MM.1S (cell line): ENCODE data around the gene TMEM9.

Experiments used
- DNase-seq: peaks from one replicate; pipeline ENCODE4 v3.0.0-alpha.2; 2015
- H2AFZ ChIP-seq: fragments of 300-600 bp; sonication (generic); 2 replicates; pipeline ENCODE4 v1.6.0; 2016; ENCODE audit warnings: antibody characterized with exemption, low read length
- H3F3A ChIP-seq: fragments of 300-600 bp; sonication (generic); 2 replicates; pipeline ENCODE4 v1.6.1; 2016; ENCODE audit warnings: mild to moderate bottlenecking, antibody characterized with exemption, low read length, moderate library complexity, mixed read lengths; ENCODE audit not compliant: insufficient read depth
- H3K27ac ChIP-seq: fragments of 300-600 bp; sonication (generic); 2 replicates; pipeline ENCODE4 v1.5.1; 2016; ENCODE audit warnings: mild to moderate bottlenecking, low read length
- H3K27me3 ChIP-seq: fragments of 300-600 bp; sonication (generic); replicated peaks from 2 replicates; pipeline ENCODE4 v1.6.0; 2016; ENCODE audit warnings: low read length; ENCODE audit not compliant: insufficient read depth
- H3K36me3 ChIP-seq: fragments of 300-600 bp; sonication (generic); replicated peaks from 2 replicates; pipeline ENCODE4 v1.6.1; 2016; ENCODE audit warnings: mild to moderate bottlenecking, low read length, mixed read lengths; ENCODE audit not compliant: insufficient read depth
- H3K4me1 ChIP-seq: fragments of 300-600 bp; sonication (generic); 2 replicates; pipeline ENCODE4 v1.6.1; 2016; ENCODE audit warnings: low read length, mixed read lengths
- H3K4me2 ChIP-seq: fragments of 300-600 bp; sonication (generic); 2 replicates; pipeline ENCODE4 v1.6.0; 2016; ENCODE audit warnings: low read depth, low read length
- H3K4me3 ChIP-seq: fragments of 300-600 bp; sonication (generic); 2 replicates; pipeline ENCODE4 v1.5.1; 2016; ENCODE audit warnings: low read length, mixed read lengths
- H3K79me2 ChIP-seq: fragments of 300-600 bp; sonication (generic); 2 replicates; pipeline ENCODE4 v1.6.1; 2016; ENCODE audit warnings: mixed run types, low read length, mixed read lengths
- H3K9ac ChIP-seq: fragments of 300-600 bp; sonication (generic); 2 replicates; pipeline ENCODE4 v1.6.1; 2016; ENCODE audit warnings: low read length, mixed read lengths
- H3K9me2 ChIP-seq: fragments of 300-600 bp; sonication (generic); replicated peaks from 2 replicates; pipeline ENCODE4 v1.6.1; 2016; ENCODE audit warnings: mild to moderate bottlenecking, low read length, mixed read lengths; ENCODE audit not compliant: insufficient read depth
- H3K9me3 ChIP-seq: fragments of 300-600 bp; sonication (generic); replicated peaks from 2 replicates; pipeline ENCODE4 v1.6.1; 2016; ENCODE audit warnings: mild to moderate bottlenecking, low read length, mixed read lengths; ENCODE audit not compliant: insufficient read depth
- H4K20me1 ChIP-seq: fragments of 300-600 bp; sonication (generic); 2 replicates; pipeline ENCODE4 v1.6.1; 2016; ENCODE audit warnings: mild to moderate bottlenecking, low read length, moderate library complexity, mixed read lengths; ENCODE audit not compliant: insufficient read depth
- CTCF ChIP-seq: fragments of 300-600 bp; sonication (generic); IDR thresholded peaks from 2 replicates; pipeline ENCODE4 v1.5.1; 2016; ENCODE audit warnings: antibody characterized with exemption, low read length, mixed read lengths
- EZH2 ChIP-seq: fragments of 300-600 bp; sonication (generic); optimal IDR thresholded peaks from 2 replicates; pipeline ENCODE3; 2017; ENCODE audit warnings: low read depth, mild to moderate bottlenecking, antibody characterized with exemption, low read length, mixed read lengths
- EZH2phosphoT487 ChIP-seq: fragments of 300-600 bp; sonication (generic); IDR thresholded peaks from 2 replicates; pipeline ENCODE4 v1.6.1; 2018; ENCODE audit warnings: antibody characterized with exemption, low read length

TMEM9 gene

GRCh38 chr1:201173736-201174135 is 19.5 kb upstream of the TMEM9 start:
- TF ChIP-seq CTCF (no peak), EZH2phosphoT487 (no peak), EZH2 (no peak)
- Histone ChIP-seq H3K9ac (no peak overlapping the region), H3K4me2 (no peak overlapping the region)

GRCh38 chr1:201172999-201173610 is 18.8 kb upstream of the TMEM9 start:
- peaks cover 22% of the 10 kb centered on the region for H3F3A ChIP-seq
- H3K9me3 ChIP-seq, result no peaks in the 10 kb centered on the region
- H3K9ac ChIP-seq, result no peak overlapping the region
- no peak overlapping the region for H3K4me3 ChIP-seq
- no peak for DNase-seq
- no peaks in the 10 kb centered on the region for H3K9me2 ChIP-seq
- H3K27ac ChIP-seq, result no peak overlapping the region
- no peaks in the 10 kb centered on the region for H3K79me2 ChIP-seq
- no peak overlapping the region for H3K4me2 ChIP-seq
- no peaks in the 10 kb centered on the region for H4K20me1 ChIP-seq
- no peaks in the 10 kb centered on the region for H3K36me3 ChIP-seq
- no peaks in the 10 kb centered on the region for H3K27me3 ChIP-seq
- TF ChIP-seq EZH2phosphoT487 (no peak), CTCF (no peak), EZH2 (no peak)
- H3K4me1 ChIP-seq, result peaks cover 15% of the 10 kb centered on the region
- no peak overlapping the region for H2AFZ ChIP-seq

More at GRCh38 chr1:201173736-201174135, 19.5 kb upstream of the TMEM9 start:
- Histone ChIP-seq H3K79me2 (no peaks in the 10 kb centered on the region), H3K9me2 (no peaks in the 10 kb centered on the region), H3K4me1 (peaks cover 15% of the 10 kb centered on the region), H3F3A (peaks cover 22% of the 10 kb centered on the region), H3K27me3 (no peaks in the 10 kb centered on the region), H3K4me3 (no peak overlapping the region), H3K27ac (no peak overlapping the region), H4K20me1 (no peaks in the 10 kb centered on the region), H3K36me3 (no peaks in the 10 kb centered on the region), H3K9me3 (no peaks in the 10 kb centered on the region), H2AFZ (no peak overlapping the region)
- DNase-seq, result no peak

GRCh38 chr1:201172326-201172725 is 18.1 kb upstream of the TMEM9 start:
- Histone ChIP-seq H3K9me3 (no peaks in the 10 kb centered on the region), H3K79me2 (no peaks in the 10 kb centered on the region), H3K9ac (peak overlapping the region; percentile 87; the same call in 1 of the 2 replicates), H3F3A (peaks cover 22% of the 10 kb centered on the region), H3K9me2 (no peaks in the 10 kb centered on the region), H2AFZ (no peak overlapping the region), H3K27ac (peak overlapping the region; percentile 94; the same call in 1 of the 2 replicates), H3K36me3 (no peaks in the 10 kb centered on the region), H3K4me1 (peaks cover 15% of the 10 kb centered on the region), H3K4me2 (peak overlapping the region; percentile 85; the same call in 1 of the 2 replicates), H3K27me3 (no peaks in the 10 kb centered on the region), H3K4me3 (no peak overlapping the region; the same call in 1 of the 2 replicates), H4K20me1 (no peaks in the 10 kb centered on the region)
- DNase-seq, result no peak
- TF ChIP-seq EZH2phosphoT487 (no peak), CTCF (no peak), EZH2 (no peak)
